HG03469 (cell line): ENCODE data around the gene KIAA1217.

ENCODE experiments used
- ATAC-seq: cut with Tn5 transposase; IDR thresholded peaks from one replicate; pipeline ENCODE4 v1.9.1; 2021; ENCODE audit warnings: mild to moderate bottlenecking, moderate library complexity, moderate number of reproducible peaks; ENCODE audit not compliant: unreplicated experiment

The KIAA1217 gene, protein sequence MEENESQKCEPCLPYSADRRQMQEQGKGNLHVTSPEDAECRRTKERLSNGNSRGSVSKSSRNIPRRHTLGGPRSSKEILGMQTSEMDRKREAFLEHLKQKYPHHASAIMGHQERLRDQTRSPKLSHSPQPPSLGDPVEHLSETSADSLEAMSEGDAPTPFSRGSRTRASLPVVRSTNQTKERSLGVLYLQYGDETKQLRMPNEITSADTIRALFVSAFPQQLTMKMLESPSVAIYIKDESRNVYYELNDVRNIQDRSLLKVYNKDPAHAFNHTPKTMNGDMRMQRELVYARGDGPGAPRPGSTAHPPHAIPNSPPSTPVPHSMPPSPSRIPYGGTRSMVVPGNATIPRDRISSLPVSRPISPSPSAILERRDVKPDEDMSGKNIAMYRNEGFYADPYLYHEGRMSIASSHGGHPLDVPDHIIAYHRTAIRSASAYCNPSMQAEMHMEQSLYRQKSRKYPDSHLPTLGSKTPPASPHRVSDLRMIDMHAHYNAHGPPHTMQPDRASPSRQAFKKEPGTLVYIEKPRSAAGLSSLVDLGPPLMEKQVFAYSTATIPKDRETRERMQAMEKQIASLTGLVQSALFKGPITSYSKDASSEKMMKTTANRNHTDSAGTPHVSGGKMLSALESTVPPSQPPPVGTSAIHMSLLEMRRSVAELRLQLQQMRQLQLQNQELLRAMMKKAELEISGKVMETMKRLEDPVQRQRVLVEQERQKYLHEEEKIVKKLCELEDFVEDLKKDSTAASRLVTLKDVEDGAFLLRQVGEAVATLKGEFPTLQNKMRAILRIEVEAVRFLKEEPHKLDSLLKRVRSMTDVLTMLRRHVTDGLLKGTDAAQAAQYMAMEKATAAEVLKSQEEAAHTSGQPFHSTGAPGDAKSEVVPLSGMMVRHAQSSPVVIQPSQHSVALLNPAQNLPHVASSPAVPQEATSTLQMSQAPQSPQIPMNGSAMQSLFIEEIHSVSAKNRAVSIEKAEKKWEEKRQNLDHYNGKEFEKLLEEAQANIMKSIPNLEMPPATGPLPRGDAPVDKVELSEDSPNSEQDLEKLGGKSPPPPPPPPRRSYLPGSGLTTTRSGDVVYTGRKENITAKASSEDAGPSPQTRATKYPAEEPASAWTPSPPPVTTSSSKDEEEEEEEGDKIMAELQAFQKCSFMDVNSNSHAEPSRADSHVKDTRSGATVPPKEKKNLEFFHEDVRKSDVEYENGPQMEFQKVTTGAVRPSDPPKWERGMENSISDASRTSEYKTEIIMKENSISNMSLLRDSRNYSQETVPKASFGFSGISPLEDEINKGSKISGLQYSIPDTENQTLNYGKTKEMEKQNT (N-terminal part only)

DNA sequence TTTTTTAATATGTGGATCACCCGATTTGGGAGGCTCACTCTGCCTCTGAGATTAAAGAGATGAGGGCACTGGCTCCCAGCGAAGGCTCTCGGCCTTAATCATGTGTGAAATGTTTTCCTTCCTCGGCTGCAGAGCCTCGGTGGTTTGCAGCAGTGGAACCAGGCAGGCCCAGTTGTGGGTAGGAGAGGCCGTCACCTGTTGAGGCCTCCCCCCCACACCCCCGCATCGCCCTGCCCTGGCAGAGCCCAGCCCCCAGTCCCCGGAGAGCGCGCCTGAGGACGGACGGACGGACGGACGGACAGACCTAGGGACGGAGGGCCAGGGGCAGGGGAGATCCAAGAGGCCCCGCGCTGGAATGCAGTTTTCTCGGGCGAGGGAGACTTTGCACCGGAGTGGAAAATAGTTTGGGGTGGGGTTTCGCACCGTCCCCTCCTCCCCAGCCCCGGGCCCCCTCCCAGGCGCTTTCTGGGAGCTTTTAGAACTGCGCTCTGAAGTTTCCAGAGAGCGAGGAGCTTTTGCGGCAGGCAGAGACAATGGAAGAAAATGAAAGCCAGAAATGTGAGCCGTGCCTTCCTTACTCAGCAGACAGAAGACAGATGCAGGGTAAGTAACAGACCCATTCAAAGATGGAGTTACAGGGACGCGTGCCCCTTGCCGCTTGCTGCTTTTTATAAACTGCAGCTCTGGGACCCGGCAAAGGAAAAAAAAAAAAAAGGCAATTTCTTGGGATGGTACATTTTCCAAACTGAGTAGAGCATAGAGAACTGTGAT is at the start of gene KIAA1217:
KIAA1217 (plus strand) TSS at position 478 of the 771 bp plus-strand sequence; CDS start at position 534, 56 bp downstream.
- no peak for ATAC-seq

DNA sequence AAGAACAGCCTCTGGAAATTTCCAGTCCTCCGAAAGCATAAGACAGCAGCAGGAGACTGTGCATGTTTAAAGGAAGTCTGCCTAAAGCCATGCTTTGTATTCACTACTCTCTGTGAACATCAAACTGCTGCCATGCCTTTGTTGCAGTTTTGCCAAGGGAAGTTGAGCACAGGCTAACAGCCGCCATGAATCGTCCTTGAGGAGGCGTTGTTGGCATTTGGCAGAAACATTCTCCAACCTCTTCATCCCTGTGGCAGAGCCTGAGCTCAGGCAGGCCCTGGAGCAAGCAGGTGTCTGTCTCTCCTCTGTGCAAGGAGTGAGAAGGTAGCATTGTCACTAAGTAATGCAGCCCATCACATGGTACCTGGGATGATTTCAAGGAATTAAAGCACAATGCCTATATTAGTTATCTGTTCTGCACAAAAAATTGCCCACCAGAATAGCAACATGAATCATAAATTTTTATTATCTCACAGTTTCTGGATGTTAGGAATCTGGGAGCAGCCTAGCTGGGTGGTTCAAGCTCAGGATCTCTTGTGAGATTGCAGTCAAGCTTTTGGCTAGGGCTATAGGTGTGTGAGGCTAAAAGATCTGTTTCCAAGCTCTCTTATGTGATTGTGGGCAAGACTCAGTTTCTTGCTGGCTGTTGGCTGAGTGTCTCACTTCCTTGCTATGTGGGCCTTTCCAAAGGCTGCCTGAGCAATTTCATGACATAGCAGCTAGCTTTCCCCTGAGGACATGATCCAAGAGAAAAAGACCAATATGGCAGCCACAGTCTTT is 46.5 kb upstream of the KIAA1217 start:
- no peak for ATAC-seq

DNA sequence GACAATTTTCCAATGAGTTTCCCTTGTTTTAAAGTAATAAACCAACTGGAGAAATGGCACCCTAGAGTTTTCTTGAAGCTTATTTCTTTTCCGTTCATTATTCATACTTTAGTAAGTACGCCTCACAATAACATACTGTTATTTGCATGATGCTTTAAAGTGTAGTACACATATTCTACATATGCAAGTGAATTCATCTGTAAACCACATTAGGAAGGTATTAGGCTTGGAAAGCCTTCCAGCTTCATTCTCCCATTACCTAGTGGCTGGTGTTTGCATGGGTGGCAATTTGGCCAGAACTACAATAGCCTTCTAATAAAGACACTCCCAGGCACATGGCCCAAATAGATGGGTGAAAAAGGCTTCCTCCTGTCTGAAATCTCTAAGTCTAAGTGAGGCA is 45.5 kb upstream of the KIAA1217 start:
- ATAC-seq, result no peak

DNA sequence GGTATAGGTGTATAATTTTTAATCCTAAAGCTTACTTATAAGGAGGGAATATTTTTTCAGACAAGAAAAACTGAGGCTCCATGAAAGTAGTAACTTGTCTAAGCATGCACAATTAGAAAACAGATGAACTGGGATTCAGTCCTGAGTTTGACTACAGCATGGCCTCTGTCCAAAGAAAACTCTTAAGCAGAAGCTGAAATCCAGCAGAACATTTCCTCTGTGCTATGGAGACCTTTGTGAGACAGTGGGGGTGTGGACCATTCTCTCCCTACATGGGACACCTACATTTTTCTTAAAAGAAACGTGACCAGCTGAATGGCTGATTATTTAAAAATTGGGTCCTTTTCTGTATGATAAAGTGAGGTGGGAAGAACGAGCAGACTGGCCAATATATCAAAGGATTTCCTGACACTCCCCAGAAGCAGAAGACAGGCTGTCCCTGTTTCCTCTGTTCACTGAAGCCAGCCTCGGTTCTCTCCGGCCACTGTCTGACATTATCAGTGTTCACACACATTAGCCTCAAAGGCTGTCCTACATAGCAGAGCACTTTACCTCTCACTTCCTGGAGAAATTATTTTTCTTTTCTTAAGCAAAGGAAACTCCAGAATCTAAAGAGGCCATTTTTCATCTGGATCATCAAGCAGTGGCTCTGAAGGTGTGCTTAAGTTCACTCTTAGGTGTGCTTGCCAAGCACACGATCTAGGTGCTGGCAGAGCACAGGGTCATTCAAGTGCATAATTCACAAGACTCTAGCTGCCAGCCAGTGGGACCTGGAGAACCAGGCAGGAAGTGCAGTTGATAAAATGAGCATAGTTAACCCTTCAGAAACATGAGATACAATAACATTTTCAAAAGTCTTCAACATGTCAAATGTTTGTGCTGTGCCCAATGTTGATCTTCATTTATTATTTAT is 40.4 kb upstream of the KIAA1217 start:
- no peak for ATAC-seq

DNA sequence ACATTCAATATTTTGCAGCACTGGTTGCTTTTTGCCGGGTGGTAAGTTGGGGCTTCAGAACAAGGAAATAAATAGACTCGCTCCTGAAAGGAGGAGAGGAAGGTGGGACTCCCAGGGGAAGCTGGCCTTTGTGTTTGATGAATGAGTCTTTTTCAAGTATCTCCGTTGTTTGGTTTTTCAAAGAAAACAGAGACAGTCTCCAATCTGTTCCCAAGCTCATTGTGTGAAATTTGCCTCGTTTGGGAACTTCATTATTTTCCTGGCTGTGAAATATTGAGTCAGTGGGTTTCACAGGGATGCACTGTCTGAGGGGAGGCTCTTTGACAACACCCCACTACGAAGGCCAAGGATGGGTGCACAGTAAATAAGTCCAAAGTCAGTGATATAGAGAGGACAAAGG is 38.7 kb upstream of the KIAA1217 start:
- ATAC-seq, result no peak

DNA sequence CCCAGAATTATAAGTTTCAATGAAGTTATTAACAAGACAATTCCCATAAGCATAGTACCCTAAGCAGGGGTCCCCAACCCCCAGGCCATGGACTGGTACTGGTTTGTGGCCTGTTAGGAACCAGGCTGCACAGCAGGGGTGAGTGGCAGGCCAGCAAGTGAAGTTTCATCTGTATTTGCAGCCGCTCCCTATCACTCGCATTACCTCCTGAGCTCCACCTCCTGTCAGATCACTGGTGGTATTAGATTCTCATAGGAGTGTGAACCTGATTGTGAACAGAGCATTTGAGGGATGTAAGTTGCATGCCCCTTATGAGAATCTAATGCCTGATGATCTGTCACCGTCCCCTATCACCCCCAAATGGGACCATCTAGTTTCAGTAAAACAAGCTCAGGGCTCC is 36.0 kb upstream of the KIAA1217 start:
- no peak for ATAC-seq

DNA sequence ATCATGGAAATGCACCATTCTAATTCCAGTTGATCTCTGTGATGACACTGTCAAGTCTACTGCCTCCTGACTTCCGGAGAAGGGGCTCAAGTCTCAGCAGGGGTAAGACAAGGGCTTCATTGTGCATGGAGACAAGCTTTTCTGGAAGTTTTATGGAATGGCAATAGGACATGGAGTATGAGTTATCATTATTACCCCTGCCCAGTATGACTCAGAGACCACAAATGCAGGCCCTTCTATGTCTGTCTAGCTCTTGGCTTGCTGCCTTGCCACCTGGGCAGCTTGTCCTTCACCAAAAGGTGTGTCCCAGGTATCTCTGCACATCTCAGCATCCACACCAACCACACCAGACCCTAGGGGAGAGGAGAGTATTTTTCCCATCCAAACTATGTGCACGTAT is 34.9 kb upstream of the KIAA1217 start:
- ATAC-seq, result no peak

DNA sequence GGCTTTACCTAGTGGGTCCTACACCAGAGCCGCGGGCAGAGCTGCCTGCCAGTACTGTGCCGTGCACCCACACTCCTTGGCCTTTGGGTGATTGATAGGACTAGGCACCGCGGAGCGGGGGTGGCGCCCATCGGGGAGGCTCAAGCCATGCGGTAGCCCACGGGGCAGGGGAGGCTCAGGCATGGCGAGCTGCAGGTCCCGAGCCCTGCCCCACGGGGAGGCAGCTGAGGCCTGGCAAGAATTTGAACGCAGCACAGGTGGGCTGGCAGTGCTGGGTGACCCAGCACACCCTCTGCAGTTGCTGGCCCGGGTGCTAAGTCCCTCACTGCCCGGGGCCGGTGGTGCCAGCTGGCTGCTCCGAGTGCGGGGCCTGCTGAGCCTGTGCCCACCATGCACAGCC is 32.3 kb upstream of the KIAA1217 start:
- no peak for ATAC-seq

DNA sequence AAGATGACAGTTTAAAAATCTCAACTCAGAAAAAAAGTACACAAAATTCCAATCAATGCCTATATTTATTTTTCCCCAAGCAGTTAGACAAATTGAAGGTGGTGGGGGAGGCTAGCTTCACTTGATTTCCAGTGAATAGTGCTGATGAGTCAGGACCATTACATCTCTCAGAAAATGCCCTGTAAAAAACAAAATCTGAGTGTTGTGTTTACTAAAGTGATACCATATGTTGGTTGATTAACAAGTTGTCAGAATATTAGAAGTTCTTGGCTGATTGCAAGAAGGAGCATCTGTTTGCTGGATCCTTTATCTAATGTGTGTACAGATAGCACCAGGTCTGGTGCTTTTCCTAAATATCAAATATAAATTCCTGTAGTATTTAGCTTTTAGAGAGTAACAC is 31.3 kb upstream of the KIAA1217 start:
- no peak for ATAC-seq

DNA sequence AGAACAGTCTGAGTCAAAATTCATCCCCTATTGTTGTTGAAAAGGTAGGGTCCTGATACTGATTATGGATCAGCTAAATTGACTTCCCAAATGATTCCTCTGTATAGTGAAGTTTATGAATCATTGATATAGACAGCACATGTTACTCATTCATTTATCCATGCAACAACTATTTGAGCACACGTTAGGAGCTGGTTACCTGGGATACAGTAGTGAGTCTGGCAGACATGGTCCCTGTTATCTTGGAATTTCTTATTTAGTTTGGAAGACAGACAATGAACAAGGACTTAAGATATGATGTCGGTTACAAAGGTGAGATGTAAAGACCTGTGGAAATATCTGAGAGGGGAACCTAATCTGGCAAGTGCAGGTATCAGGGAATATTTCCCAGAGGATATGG is 28.0 kb upstream of the KIAA1217 start:
- ATAC-seq, result no peak

DNA sequence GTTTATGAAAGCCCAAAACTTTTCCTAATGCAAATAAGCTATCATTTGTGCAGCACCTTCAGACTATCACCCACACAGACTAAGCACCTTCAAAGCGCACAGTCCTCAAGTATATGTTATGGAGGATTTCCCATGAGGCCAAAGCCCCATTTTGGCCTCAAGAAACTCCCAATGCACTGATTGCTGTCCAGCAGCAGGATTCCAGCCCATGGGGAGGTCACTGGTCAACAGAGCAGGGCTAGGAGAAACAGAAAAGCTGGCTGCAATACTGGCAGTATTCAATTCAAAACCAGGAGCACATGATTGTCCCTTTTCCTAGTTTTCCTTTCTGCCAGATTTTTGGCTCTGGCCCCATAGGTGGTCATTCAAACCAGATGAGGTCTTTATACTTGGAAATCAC is 24.5 kb upstream of the KIAA1217 start:
- ATAC-seq, result no peak

DNA sequence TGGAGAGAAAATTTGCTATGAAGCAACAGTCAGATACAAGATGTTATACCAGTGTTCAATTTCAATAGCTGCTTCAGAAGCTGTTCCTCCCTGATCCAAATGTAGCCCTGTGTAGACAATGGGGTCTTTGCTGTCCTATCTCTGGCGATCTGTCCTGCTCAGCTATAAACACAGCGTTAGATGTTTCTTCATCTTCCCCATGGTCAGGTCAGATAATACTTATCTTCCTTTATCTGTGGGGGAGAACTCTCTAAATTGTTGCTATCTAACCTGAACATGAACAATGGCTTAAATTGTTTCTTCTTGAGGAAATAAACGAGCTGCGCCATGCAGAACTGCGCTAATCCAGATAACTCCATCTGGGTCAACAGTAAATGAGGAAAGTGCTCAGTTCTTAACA is 15.6 kb upstream of the KIAA1217 start:
- no peak for ATAC-seq

DNA sequence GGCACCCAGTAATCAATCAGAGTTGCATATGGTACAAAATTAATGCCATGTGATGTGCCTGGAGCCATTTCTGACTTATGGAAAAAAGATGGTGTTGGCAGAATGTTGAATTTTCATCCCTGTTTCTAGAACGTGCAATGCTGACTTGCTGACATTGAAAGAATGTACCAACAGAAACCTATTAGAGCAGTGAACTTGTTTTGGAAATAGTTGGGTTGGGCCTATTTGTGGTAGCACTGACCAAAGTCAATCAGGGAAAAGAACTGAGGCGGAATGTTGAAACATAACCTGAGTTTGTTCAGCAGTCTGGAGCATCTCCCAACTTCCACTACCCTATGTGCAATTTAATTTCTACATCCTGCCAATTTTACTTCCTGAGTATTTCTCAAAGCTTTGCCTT is 11.7 kb upstream of the KIAA1217 start:
- ATAC-seq, result no peak

DNA sequence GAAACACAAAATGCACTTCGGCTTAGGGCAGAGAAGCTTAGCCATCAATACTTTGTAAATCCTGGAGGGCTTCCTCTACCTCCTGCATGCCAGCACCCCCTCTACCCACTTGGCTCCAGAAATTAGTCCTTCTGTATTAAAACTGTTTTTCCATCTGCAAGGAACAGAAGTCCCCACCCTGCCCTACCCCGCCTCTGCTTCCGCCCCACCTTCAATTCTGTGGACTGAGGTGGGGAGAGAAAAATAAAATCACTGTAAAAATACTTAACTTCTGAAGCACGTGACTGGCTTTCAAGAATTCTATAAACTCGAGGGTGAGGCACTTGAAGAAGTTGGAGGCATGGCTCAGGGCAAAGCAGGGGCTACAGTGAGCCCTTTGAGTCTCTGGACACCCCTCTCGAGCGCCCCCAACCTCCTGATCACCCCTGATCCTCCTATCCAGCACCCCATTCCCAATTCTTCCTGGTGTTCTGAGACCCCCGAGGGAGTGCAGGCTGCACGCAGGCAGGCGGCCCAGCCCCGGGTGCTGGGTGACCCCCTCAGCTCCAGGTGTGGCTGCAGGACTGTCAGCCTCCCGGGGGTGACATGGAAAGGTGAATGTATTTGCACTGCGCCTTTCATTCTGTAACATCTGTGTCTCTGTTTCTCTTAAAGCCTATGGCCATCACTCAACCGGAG is 7.3 kb upstream of the KIAA1217 start:
- ATAC-seq, result no peak

DNA sequence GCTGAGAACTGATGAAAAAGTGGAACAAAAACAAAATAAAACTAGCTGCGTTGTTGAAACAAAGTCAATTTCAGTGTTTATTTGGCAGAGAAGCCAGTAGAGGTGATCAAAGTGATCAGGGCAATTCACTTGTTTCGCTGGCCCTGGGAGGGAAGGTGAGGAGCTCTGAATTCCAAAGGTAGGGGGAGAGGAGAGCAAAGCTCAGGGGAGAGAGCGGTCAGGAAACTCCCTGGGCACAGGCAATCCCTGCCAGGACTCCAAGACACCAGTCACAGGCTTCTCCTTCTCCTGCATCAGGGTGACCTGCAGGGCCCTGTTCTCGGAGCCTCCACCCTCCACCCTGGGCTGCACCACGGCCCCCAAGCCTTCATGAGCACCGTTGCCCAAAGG is 6.8 kb upstream of the KIAA1217 start:
- ATAC-seq, result no peak

DNA sequence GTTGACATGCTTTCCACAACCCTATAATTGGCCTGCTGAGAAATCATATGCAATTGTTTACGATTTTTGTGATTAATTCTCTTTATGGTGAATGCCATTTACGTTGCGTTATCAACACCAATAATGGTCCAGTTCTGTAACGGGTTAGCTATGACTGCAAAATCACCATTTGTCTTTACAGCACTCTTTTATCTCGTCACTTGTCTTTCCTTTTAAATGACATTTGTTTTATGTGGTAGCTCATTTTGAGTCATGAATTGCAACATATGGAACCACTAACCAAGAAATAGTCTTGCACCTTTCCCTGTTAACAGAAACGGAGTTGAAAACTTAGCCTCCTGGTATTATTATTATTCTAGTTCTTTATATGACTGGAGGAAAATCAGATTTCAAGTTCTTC is 3.1 kb upstream of the KIAA1217 start:
- no peak for ATAC-seq

DNA sequence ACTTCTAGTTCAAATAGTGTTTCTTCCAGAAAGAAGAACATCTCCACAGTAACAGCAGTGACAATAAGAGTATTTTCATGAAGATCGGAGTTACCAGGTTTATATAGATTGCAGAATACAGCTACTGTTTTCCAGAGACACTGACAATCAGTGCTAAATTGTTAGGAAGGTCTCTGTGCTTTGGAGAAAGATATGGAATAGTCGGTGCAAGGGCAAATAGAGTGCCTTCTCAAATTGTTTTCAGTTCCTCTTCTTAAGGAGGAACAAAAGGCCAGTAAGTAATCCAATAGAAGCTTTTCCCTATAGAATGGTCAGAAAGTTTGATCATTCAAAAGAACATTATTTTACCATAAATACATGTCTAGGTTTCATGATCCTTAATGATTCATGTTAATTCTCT is 2.6 kb upstream of the KIAA1217 start:
- no peak for ATAC-seq

DNA sequence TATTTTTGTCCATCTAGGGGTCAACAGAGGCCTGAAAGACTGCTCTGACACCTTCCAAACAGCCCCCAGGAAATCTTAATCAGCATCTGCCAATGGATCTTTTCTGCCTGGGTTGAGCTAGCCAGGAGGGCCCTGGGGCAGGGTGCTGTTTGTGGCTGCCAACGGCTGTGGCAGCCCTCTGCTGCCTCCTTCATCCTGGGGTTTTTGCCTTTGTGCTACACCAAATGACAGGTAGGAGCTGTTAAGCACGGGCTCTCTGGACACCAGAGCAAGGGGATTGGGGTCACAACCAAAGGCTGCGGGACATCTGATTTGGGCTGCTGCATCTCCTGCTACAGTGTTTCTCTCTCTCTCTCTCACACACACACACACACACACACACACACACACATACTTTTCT is 2.0 kb upstream of the KIAA1217 start:
- ATAC-seq, result no peak
